Astrocyte of the cerebellum (primary cell): Measurements from ENCODE around the gene GFI1B.
"Not testable (repeated sequence)": the region's sequence is repeated elsewhere in the genome, so short reads cannot be mapped to it uniquely, and the experiment has no call there.

Source experiments
- DNase-seq: peaks from one replicate; pipeline ENCODE4 v3.0.0-alpha.2; 2011; ENCODE audit warnings: low read depth
- H3K4me3 ChIP-seq: 2 replicates; pipeline ENCODE4 v1.5.1; 2011; ENCODE audit warnings: mild to moderate bottlenecking, low read depth, low read length, moderate library complexity
- in situ Hi-C: cut with HindIII; loops from 2 replicates; pipeline ENCODE4 v1.10.0; 2017; ENCODE audit warnings: low sequenced_read_pairs
- TF ChIP-seq, protein P1 (sequence below): IDR thresholded peaks from 2 replicates; pipeline ENCODE4 v1.5.1; 2012; ENCODE audit warnings: low read length, low read depth, moderate library complexity, mild to moderate bottlenecking; ENCODE audit errors: missing control alignments

The GFI1B gene

DNA sequence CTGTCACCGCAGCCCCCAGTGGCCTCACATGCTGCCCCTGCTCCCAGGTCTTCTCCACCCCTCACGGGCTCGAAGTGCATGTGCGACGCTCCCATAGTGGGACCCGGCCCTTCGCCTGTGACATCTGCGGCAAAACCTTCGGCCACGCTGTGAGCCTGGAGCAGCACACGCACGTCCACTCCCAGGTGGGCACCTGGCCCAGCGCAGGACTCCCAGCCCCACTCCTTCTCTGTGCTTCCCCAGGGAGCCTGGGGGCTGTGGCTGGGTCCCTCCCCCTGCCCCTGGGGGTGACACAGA is 10.5 kb downstream of the GFI1B start:
- DNase-seq = no peak
- in situ Hi-C loops = no loop called here
- TF ChIP-seq, protein P1, sequence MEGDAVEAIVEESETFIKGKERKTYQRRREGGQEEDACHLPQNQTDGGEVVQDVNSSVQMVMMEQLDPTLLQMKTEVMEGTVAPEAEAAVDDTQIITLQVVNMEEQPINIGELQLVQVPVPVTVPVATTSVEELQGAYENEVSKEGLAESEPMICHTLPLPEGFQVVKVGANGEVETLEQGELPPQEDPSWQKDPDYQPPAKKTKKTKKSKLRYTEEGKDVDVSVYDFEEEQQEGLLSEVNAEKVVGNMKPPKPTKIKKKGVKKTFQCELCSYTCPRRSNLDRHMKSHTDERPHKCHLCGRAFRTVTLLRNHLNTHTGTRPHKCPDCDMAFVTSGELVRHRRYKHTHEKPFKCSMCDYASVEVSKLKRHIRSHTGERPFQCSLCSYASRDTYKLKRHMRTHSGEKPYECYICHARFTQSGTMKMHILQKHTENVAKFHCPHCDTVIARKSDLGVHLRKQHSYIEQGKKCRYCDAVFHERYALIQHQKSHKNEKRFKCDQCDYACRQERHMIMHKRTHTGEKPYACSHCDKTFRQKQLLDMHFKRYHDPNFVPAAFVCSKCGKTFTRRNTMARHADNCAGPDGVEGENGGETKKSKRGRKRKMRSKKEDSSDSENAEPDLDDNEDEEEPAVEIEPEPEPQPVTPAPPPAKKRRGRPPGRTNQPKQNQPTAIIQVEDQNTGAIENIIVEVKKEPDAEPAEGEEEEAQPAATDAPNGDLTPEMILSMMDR = no peak
- no peak overlapping the region for H3K4me3 ChIP-seq

DNA sequence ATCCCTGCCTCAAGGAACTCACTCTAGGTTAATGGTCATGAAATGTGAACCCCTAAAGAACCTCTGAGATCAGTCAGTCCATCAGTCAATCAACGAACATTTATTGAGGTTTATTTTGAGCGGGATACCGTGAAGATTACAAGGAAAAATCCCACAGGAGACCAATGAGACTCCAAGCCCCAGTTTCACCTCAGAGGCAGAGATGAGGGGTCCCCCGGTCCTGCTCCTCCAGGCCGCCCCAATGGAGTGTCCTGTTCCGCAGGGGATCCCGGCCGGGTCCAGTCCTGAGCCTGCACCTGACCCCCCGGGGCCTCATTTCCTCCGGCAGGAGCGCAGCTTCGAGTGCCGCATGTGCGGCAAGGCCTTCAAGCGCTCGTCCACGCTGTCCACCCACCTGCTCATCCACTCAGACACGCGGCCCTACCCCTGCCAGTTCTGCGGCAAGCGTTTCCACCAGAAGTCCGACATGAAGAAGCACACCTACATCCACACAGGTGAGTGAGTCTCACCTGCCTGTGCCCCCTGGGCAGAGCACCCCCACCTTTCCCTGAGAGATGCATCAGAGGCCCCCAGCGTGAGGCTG is 11.0 kb downstream of the GFI1B start:
- TF ChIP-seq, protein P1 = no peak
- H3K4me3 ChIP-seq = no peak overlapping the region
- in situ Hi-C loops = no loop called here
- no peak for DNase-seq

DNA sequence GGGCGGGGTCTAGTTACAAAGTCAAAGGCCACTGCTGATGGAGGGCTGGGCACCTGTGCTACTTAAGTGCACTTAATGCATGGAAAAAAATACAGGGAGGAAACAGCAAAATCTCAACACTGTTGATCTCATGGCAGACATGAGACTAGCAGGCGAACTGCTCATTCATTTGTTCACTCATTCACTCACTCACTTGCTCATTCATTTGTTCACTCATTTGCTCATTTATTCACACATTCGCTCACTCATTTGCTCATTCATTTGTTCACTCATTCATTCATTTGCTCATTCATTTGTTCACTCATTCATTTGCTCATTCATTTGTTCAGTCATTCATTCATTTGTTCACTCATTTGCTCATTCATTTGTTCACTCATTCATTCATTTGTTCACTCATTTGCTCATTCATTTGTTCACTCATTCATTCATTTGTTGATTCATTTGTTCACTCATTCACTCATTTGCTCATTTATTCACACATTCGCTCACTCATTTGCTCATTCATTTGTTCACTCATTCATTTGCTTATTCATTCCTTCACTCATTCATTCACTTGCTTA is 11.6 kb downstream of the GFI1B start:
- H3K4me3 ChIP-seq, DNase-seq, in situ Hi-C loops: not testable (repeated sequence)

DNA sequence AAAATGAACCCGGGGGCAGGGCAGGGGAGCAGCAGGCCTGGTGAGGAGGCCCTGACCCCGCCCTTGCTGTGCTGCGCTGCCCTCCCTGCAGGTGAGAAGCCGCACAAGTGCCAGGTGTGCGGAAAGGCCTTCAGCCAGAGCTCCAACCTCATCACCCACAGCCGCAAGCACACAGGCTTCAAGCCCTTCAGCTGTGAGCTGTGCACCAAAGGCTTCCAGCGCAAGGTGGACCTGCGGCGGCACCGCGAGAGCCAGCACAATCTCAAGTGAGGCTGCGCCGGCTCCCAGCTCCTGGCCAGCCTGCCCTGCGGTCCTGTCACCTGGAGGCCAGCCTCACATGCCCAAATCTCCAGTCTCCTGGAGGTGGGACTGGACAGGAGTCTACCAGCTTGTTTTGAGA is 12.3 kb downstream of the GFI1B start:
- no peak for DNase-seq
- TF ChIP-seq, protein P1 = no peak

DNA sequence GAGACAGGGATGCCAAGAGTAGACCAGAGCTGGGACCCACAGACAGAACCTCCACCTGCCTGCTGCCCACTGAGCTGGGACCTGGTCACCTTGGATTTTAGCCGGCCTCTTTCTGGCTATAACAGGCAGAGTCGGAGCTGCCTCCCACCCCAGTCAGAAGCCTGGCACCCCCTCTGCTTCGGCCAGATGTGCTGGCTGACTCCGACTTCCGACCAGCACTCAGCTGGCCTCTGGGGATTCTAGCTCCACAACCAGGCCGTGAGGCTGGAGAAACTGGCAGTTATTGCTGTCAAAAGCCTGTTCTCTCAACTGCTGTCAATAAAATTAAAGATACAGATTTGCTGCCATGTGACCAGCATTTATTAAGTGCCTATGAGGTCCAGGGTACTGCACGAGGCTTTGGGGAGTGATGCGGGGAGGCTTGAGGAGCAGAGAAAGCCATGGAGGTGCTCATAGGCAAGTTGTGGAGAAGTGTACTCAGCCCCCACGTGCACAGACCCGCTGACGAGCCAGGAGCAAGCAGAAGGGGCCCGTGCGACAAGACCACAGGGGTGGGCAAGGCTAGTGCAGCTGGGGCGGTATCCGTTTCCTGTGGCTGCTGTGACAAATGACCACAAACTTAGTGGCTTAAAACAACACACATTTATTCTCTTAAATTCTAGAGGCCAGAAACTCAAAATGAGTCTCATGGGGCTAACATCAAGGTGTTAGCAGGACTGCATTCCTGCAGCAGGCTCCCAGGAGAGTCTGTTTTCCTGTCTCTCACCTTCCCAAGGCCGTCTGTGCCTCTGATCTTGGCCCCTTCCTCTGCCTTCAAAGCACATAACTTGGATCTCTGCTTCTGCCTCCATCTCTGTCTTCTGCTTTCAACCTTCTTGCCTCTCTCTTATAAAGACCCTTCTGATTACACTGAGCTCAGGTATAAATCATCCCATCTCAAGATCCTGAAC is 13.1 kb downstream of the GFI1B start:
- TF ChIP-seq, protein P1 = no peak
- no peak overlapping the region for H3K4me3 ChIP-seq
- in situ Hi-C loops = no loop called here
- no peak for DNase-seq

More for the DNA sequence above, 12.3 kb downstream of the GFI1B start:
- H3K4me3 ChIP-seq = no peak overlapping the region
- in situ Hi-C loops = no loop called here

DNA sequence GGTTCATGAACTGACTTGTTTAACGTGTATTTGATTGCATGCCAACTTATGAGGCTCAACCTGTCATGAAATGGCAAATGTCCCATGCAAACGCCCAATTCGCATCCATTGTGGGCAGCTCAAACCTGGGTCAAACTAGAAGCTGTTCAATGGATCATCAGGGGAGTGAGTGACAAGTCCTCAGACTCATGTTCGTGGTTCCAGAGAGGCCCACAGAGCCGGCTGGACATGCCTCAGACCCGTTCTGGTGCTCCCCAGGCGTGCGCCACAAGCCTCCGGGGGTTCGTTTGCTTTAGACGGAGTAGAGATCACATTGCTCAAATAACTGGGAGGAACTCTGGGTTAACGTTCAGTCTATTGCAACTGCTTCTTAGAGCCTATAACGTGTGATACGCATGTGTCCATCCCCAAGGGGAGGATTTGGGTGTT is 15.0 kb downstream of the GFI1B start:
- no peak overlapping the region for H3K4me3 ChIP-seq
- in situ Hi-C loops = no loop called here
- DNase-seq = no peak
- TF ChIP-seq, protein P1 = no peak
